Right lung (tissue), 5 donors: ENCODE results near the gene RTF1. TPM values are rescaled to one million over a fixed set of nuclear protein-coding genes. Genes with fewer than 3 reads are reported as not detected.

Experiments used
- DNase-seq, 2 donors: peaks; one replicate each; pipeline ENCODE4 v3.0.0-alpha.2; 2013
- polyA plus RNA-seq, 5 donors: library from polyadenylated mRNA; unstranded; fragments of 120-200 nt; gene quantifications; one replicate each; pipeline versions ENCODE4 v1.2.1 to v1.2.3, GENCODE V29; 2013; ENCODE audit warnings: inconsistent platforms in 1 of 5, low replicate concordance in 1 of 5; ENCODE audit not compliant: insufficient read length in 5 of 5, insufficient read depth in 1 of 5

RTF1 gene
- polyA plus RNA-seq, 5 donors, result 58.3 to 85.9 (median 62.9) TPM

GRCh38 chr15:41502795-41503668 lies 86.1 kb downstream of the RTF1 start:
- no peak for DNase-seq

DNA sequence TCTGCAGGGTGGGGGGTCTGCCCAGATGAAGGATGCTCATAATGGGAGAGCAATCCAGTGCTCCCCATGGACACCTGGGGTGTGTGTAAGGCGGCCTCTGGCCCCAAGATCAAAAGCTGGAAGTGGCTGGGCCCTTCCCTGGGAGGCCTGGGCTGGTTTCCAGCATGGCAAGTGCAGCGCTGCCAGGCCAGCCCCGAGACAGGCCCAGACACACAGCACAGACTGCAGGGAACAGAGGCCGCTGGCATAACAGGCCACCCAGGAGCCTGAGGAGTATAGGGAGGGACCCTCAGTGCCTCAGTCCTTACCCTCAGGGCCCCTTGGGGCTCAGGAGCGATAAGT lies 86.7 kb downstream of the RTF1 start:
- DNase-seq, result no peak

DNA sequence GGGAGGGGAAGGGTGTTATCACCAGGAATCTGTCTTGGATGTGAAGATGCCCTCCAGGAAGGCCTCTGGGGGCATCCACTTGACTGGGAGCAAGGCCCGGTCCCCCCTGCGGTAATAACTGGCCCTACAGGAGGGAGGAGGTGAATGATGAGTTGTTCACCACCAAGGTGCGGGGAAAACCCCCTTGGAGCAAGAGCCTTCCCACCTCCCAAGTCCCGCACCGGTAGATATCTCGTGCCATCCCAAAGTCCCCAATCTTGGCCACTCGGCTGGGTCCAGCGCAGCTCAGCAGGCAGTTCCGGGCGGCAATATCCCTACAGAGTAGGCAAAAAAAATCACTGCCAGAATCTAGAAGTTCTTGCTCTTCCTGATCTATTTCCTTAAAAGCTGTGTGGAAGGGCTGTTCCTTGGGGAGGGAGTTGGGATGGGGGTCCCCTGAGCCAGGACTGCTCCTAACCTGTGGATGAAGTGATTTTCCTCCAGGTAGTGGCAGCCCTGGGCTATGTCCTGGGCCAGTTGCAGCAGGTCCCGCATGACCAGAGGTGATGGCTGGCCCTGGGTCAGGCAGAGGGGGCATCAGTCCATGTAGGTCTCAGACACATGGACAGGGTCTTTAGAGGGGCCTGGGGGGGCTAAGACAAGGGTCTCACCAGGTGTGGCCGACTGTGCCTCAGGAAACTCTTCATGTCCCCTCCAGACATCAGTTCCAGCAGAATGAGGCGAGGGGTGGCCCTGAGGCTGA lies 88.0 kb downstream of the RTF1 start:
- DNase-seq, result no peak

GRCh38 chr15:41505776-41506175 lies 88.9 kb downstream of the RTF1 start:
- no peak for DNase-seq

GRCh38 chr15:41506796-41507341 lies 90.0 kb downstream of the RTF1 start:
- no peak for DNase-seq

DNA sequence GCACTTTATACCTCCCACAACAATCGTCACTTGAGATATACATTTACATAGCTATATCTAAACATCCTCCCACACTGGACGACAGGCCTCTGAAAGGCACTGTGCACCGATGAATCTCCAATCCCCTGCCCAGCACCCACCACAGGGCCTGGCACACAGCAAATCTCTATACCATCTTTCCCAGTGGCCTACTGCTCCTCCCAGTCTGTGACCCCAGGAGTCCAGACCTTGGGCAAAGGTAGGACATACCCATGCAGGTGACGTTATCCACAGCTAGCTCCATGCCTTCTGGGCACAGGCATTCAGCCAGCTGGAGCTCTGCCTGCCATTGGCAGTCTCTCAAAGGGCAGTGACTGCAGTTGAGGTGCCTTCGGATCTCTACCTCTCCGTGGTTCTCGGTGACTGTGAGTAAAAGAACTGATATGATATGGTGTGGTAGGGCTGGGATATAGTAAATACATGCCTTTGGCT lies 91.0 kb downstream of the RTF1 start:
- DNase-seq, result no peak

DNA sequence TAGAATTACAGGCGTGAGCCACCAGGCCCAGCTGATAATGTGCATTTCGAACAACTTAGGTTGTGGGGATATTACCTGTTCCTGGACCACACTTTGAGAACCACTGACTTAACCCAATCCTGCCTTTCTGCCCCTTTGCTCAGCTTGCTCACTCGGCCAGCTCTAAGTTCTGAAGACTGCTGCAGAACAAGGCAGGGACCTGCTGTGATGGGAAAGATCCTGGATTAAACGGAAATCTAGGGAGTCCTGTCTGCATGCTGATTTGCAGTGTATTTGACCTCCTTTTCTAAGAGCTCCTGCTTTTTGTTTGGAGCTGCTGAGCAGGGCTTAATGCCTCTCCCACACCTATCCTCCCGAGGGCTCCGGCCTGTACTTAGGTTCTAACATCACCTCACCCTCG lies 93.8 kb downstream of the RTF1 start:
- DNase-seq, result no peak

GRCh38 chr15:41511331-41511898 lies 94.5 kb downstream of the RTF1 start:
- no peak for DNase-seq

GRCh38 chr15:41511899-41512369 lies 95.0 kb downstream of the RTF1 start:
- DNase-seq, result no peak

GRCh38 chr15:41512512-41512939 lies 95.6 kb downstream of the RTF1 start:
- no peak for DNase-seq

GRCh38 chr15:41512940-41513505 lies 96.1 kb downstream of the RTF1 start:
- DNase-seq, result no peak

- peak in 1 of 2 donors; percentile 46 for DNase-seq
These were observed 96.8 kb downstream of the RTF1 start, which contains the start of gene LTK for GRCh38 chr15:41513506-41514227. TSS of gene LTK (minus strand) at chr15:41513827. CDS start at chr15:41513709, 118 bp downstream.

GRCh38 chr15:41517895-41518449 lies 101.1 kb downstream of the RTF1 start:
- no peak for DNase-seq

- no peak for DNase-seq
These were observed 103.7 kb downstream of the RTF1 start for GRCh38 chr15:41520636-41521035.

DNA sequence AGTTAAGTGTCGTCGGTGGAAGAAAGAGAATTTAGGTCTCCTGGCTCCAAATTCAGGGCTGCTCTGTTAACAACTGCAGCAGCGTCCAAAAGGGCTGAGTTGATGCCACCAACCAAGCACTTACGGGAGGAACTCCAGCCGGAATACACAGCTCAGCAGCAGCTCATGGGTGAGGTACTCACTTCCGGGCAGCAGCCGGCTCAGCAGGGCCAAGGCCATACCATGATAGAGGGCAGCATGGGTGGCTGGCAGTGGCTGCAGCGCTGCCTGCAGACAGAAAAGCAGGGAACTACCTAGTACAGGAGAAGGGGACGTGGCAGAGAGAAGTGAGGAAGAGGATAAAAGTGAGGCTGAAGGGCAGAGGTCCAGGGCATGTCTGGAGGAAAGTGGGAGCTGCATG lies 104.7 kb downstream of the RTF1 start:
- DNase-seq, result no peak

DNA sequence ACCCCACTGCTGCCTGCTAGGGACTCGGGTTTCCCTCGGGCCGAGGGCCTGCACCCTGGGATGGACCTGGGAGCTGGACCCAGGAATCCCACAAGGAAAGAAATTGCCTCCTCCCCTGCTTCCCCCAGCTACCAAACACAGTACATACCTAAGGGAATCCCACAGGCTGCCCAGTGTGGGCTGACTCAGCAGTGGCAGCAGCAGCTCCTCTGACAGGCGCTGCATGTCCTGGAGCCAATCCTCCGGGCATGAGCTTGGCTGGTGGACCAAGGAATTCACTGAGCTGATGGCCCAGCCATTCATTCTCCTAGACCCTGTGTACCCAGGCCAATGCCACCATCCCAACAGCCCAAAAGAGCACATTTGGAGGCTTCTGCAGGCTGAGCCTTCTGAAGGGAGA lies 106.2 kb downstream of the RTF1 start:
- no peak for DNase-seq

DNA sequence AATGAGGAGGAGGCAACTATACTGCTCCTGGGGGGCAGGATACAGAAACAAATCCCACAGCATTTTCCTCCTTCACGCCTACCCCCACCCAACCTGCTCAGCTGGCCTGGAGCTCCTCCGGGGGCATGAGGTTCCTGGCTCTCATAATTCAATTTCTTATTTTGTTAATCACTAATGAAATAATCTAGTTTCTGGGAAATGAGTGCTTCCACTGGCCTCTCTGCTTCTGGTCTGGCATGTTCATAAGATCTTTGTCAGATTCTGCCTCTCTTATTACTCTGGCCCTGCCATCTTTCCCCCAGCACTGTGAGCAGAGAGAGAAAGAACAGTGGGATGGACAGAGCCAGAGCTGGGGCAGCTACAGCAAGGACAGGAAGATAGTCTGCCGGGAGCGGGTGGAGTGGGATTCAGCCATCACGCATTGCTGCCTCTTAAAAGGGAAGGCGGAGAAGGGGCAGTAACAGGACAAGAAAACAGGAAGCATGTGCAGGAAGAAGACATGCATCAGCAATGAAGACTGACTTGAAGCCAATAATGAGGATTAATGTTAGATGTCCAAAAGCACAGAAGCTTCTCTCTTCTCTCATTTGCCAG lies 113.6 kb downstream of the RTF1 start:
- DNase-seq, result no peak
